Neural progenitor cell (in vitro differentiated cells): ENCODE results near the gene HAUS8. TPM values are rescaled to one million over a fixed set of nuclear protein-coding genes. Genes with fewer than 3 reads are reported as not detected.

Source experiments
- DNase-seq: peaks from one replicate; pipeline ENCODE4 v3.0.0-alpha.2; 2016; ENCODE audit warnings: low spot score
- H2AFZ ChIP-seq: fragments of 200-600 bp; sonication (generic); replicated peaks from 2 replicates; pipeline ENCODE4 v1.6.1; 2016; ENCODE audit warnings: antibody characterized with exemption
- H3F3A ChIP-seq: fragments of 200-600 bp; sonication (generic); 2 replicates; pipeline ENCODE4 v1.6.1; 2016; ENCODE audit warnings: antibody characterized with exemption, low read depth
- H3K27ac ChIP-seq: fragments of 200-600 bp; sonication (generic); 2 replicates; pipeline ENCODE4 v1.5.1; 2016; ENCODE audit warnings: mild to moderate bottlenecking
- H3K27me3 ChIP-seq: fragments of 200-600 bp; sonication (generic); 2 replicates; pipeline ENCODE4 v1.6.1; 2016; ENCODE audit warnings: mild to moderate bottlenecking, moderate library complexity
- H3K36me3 ChIP-seq: fragments of 200-600 bp; sonication (generic); 2 replicates; pipeline ENCODE4 v1.5.1; 2016
- H3K4me1 ChIP-seq: fragments of 200-600 bp; sonication (generic); 2 replicates; pipeline ENCODE4 v1.6.1; 2016; ENCODE audit warnings: mixed run types
- H3K4me2 ChIP-seq: fragments of 200-600 bp; sonication (generic); 2 replicates; pipeline ENCODE4 v1.6.1; 2016
- H3K4me3 ChIP-seq: fragments of 200-600 bp; sonication (generic); 2 replicates; pipeline ENCODE4 v1.5.1; 2016
- H3K79me2 ChIP-seq: fragments of 200-600 bp; sonication (generic); 2 replicates; pipeline ENCODE4 v1.6.1; 2016; ENCODE audit warnings: low read depth
- H3K9ac ChIP-seq: fragments of 200-600 bp; sonication (generic); 2 replicates; pipeline ENCODE4 v1.6.1; 2016
- H3K9me3 ChIP-seq: fragments of 200-600 bp; sonication (generic); 2 replicates; pipeline ENCODE4 v1.5.1; 2016; ENCODE audit warnings: low read depth
- H4K20me1 ChIP-seq: fragments of 200-600 bp; sonication (generic); 2 replicates; pipeline ENCODE4 v1.6.1; 2016; ENCODE audit warnings: low read depth
- H3K27ac Mint-ChIP-seq: 3 replicates; pipeline ENCODE4 v1.8.0; 2021; ENCODE audit warnings: mixed read lengths
- H3K27me3 Mint-ChIP-seq: 2 replicates; pipeline ENCODE4 v1.8.0; 2022; ENCODE audit warnings: low read depth, mild to moderate bottlenecking, inconsistent platforms, moderate library complexity, mixed read lengths; ENCODE audit not compliant: insufficient read depth
- H3K36me3 Mint-ChIP-seq: 3 replicates; pipeline ENCODE4 v1.8.0; 2021; ENCODE audit warnings: mixed read lengths
- H3K4me1 Mint-ChIP-seq: 3 replicates; pipeline ENCODE4 v1.8.0; 2021; ENCODE audit warnings: mixed read lengths
- H3K4me3 Mint-ChIP-seq: 3 replicates; pipeline ENCODE4 v1.8.0; 2021; ENCODE audit warnings: mild to moderate bottlenecking, moderate library complexity, mixed read lengths
- H3K9me3 Mint-ChIP-seq: 3 replicates; pipeline ENCODE4 v1.8.0; 2020; ENCODE audit warnings: mixed read lengths
- CTCF ChIP-seq: fragments of 200-600 bp; sonication (generic); IDR thresholded peaks from 2 replicates; pipeline ENCODE4 v1.5.1; 2017; ENCODE audit warnings: antibody characterized with exemption, mild to moderate bottlenecking
- EZH2 ChIP-seq: fragments of 200-600 bp; sonication (generic); IDR thresholded peaks from 2 replicates; pipeline ENCODE4 v1.6.1; 2017; ENCODE audit warnings: antibody characterized with exemption, mild to moderate bottlenecking, moderate library complexity
- EZH2phosphoT487 ChIP-seq: fragments of 200-600 bp; sonication (generic); IDR thresholded peaks from 2 replicates; pipeline ENCODE4 v1.6.1; 2017; ENCODE audit warnings: antibody characterized with exemption
- total RNA-seq: library from RNA; depleted of rRNA; stranded (reverse); fragments of >200 nt; gene quantifications from 2 replicates; pipeline ENCODE4 v1.2.3, GENCODE V29; 2015; ENCODE audit warnings: low replicate concordance

HAUS8 gene
- total RNA-seq, 1 donor from 2014 or later = 15.6 TPM

GRCh38 chr19:17023805-17024204, 51.4 kb downstream of the HAUS8 start:
- Mint-ChIP-seq H3K36me3 (peaks cover 19% of the 10 kb centered on the region), H3K9me3 (peaks cover 29% of the 10 kb centered on the region), H3K27ac (no peak overlapping the region), H3K4me3 (no peak overlapping the region), H3K4me1 (peaks cover 11% of the 10 kb centered on the region), H3K27me3 (peaks cover 17% of the 10 kb centered on the region)
- Histone ChIP-seq H3K4me2 (no peak overlapping the region), H4K20me1 (no peaks in the 10 kb centered on the region), H3K36me3 (peaks cover 4% of the 10 kb centered on the region), H2AFZ (no peak overlapping the region), H3K9ac (no peak overlapping the region), H3K9me3 (peaks cover 9% of the 10 kb centered on the region), H3F3A (peaks cover 23% of the 10 kb centered on the region), H3K4me3 (no peak overlapping the region), H3K27ac (no peak overlapping the region), H3K27me3 (peaks cover 5% of the 10 kb centered on the region), H3K79me2 (peaks cover 34% of the 10 kb centered on the region), H3K4me1 (peaks cover 14% of the 10 kb centered on the region)
- DNase-seq = no peak
- no peak for TF ChIP-seq EZH2
- TF ChIP-seq EZH2phosphoT487 = no peak
- TF ChIP-seq CTCF = no peak

DNA sequence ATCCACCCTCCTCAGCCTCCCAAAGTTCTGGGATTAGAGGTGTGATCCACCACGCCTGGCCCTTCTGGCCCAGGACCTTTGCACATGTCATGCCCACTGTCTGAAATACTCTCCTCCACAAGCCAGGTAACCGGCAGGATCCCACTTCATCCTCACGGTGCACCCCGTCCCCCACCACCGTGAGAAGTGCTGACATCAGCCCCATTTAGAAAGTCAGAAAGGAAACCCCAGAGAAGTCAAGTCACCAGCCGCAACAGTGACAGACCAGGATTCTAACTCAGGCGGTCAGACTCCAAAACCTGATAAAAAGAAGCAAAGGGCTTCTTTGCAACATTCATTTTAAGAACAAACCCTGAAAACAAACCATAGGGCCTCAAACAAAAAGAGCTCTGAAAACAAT, 52.5 kb downstream of the HAUS8 start:
- Histone ChIP-seq H3K9ac (no peak overlapping the region), H3K4me1 (peaks cover 14% of the 10 kb centered on the region), H2AFZ (no peak overlapping the region), H4K20me1 (no peaks in the 10 kb centered on the region), H3K4me2 (no peak overlapping the region), H3K36me3 (peaks cover 4% of the 10 kb centered on the region), H3K27me3 (peaks cover 5% of the 10 kb centered on the region), H3K4me3 (no peak overlapping the region), H3F3A (peaks cover 19% of the 10 kb centered on the region), H3K79me2 (peaks cover 34% of the 10 kb centered on the region), H3K27ac (no peak overlapping the region), H3K9me3 (peaks cover 9% of the 10 kb centered on the region)
- no peak for DNase-seq
- peaks cover 19% of the 10 kb centered on the region for H3K36me3 Mint-ChIP-seq
- peaks cover 17% of the 10 kb centered on the region for H3K27me3 Mint-ChIP-seq
- peaks cover 8% of the 10 kb centered on the region for H3K4me1 Mint-ChIP-seq
- TF ChIP-seq EZH2phosphoT487 = no peak
- TF ChIP-seq EZH2 = no peak
- TF ChIP-seq CTCF = no peak
- H3K27ac Mint-ChIP-seq = no peak overlapping the region
- no peak overlapping the region for H3K4me3 Mint-ChIP-seq
- peaks cover 26% of the 10 kb centered on the region for H3K9me3 Mint-ChIP-seq

- Histone ChIP-seq H3K4me2 (no peak overlapping the region), H4K20me1 (no peaks in the 10 kb centered on the region), H3K79me2 (peaks cover 34% of the 10 kb centered on the region), H2AFZ (no peak overlapping the region), H3K36me3 (peaks cover 4% of the 10 kb centered on the region), H3K27ac (no peak overlapping the region), H3K4me3 (no peak overlapping the region), H3K9ac (no peak overlapping the region), H3K4me1 (peaks cover 10% of the 10 kb centered on the region), H3F3A (peaks cover 12% of the 10 kb centered on the region), H3K27me3 (peaks cover 5% of the 10 kb centered on the region), H3K9me3 (peaks cover 9% of the 10 kb centered on the region)
- peaks cover 8% of the 10 kb centered on the region for H3K4me1 Mint-ChIP-seq
- peaks cover 17% of the 10 kb centered on the region for H3K27me3 Mint-ChIP-seq
- peaks cover 26% of the 10 kb centered on the region for H3K9me3 Mint-ChIP-seq
- peaks cover 19% of the 10 kb centered on the region for H3K36me3 Mint-ChIP-seq
- no peak overlapping the region for H3K27ac Mint-ChIP-seq
- H3K4me3 Mint-ChIP-seq = no peak overlapping the region
- no peak for DNase-seq
- TF ChIP-seq EZH2phosphoT487 = no peak
- TF ChIP-seq CTCF = no peak
- TF ChIP-seq EZH2 = no peak
Observed at GRCh38 chr19:17021793-17022590, 53.3 kb downstream of the HAUS8 start.
